RWPE1 (cell line): Measurements from ENCODE around the gene FCMR.

Source experiments
- CTCF ChIA-PET: fragments of 350-600 bp; sonication (Branson Sonifier 250); formaldehyde crosslinking; extraction: SDS; loops from one replicate; lab custom pipeline; 2021; lab: Yijun Ruan, JAX
- POLR2A ChIA-PET: fragments of 400-600 bp; formaldehyde crosslinking; extraction: SDS; loops from one replicate; lab custom pipeline; 2020; ENCODE audit warnings: antibody characterized with exemption; ENCODE audit not compliant: low non-redundant PET; lab: Yijun Ruan, JAX
- DNase-seq: peaks from one replicate; pipeline ENCODE4 v3.0.0; 2012; ENCODE audit warnings: low spot score
- H3K27ac ChIP-seq: fragments of 450-650 bp; 2 replicates; pipeline ENCODE4 v1.5.1; 2017
- CTCF ChIP-seq: fragments of 450-650 bp; conservative IDR thresholded peaks from 2 replicates; pipeline ENCODE4 v1.5.1; 2017; ENCODE audit warnings: low read depth, mild to moderate bottlenecking

Gene FCMR

GRCh38 chr1:206963740-206964139 is 42.0 kb upstream of the FCMR start:
- H3K27ac ChIP-seq = no peak overlapping the region
- no peak for DNase-seq
- no peak for TF ChIP-seq CTCF
- POLR2A ChIA-PET = no interaction called here
- CTCF ChIA-PET = interaction anchor here (0.9 kb wide), 1 partner anchor 9 kb away, joined by 3 read pairs; no protein-coding TSS in a partner anchor

GRCh38 chr1:206963119-206963712 is 41.5 kb upstream of the FCMR start:
- TF ChIP-seq CTCF = no peak
- ChIA-PET POLR2A (no interaction called here), CTCF (no interaction called here)
- H3K27ac ChIP-seq = no peak overlapping the region
- no peak for DNase-seq

GRCh38 chr1:206962272-206962671 is 40.5 kb upstream of the FCMR start:
- no peak for DNase-seq
- no peak overlapping the region for H3K27ac ChIP-seq
- TF ChIP-seq CTCF = no peak
- POLR2A ChIA-PET = no interaction called here
- CTCF ChIA-PET = interaction anchor here (1.4 to 1.6 kb wide), 2 partner anchors 16 to 236 kb away, joined by 3 to 5 read pairs; no protein-coding TSS in a partner anchor

GRCh38 chr1:206961668-206962067 is 39.9 kb upstream of the FCMR start:
- CTCF ChIA-PET = interaction anchor here (1.0 to 1.6 kb wide), 3 partner anchors 11 to 235 kb away, joined by 3 to 5 read pairs (median 3); no protein-coding TSS in a partner anchor
- TF ChIP-seq CTCF = no peak
- peak; percentile 89 for DNase-seq
- peak overlapping the region; percentile 54 for H3K27ac ChIP-seq
- POLR2A ChIA-PET = no interaction called here

- no peak for TF ChIP-seq CTCF
- ChIA-PET CTCF (interaction anchor here (1.0 to 1.6 kb wide), 3 partner anchors 11 to 235 kb away, joined by 3 to 5 read pairs (median 3); no protein-coding TSS in a partner anchor), POLR2A (no interaction called here)
- no peak for DNase-seq
- no peak overlapping the region for H3K27ac ChIP-seq
Observed at GRCh38 chr1:206960676-206961386, 39.1 kb upstream of the FCMR start.

GRCh38 chr1:206958144-206958543 is 36.4 kb upstream of the FCMR start:
- ChIA-PET POLR2A (no interaction called here), CTCF (no interaction called here)
- DNase-seq = no peak
- H3K27ac ChIP-seq = no peak overlapping the region
- no peak for TF ChIP-seq CTCF
